Smooth muscle cell (in vitro differentiated cells): ENCODE results near the gene ZNF343. TPM values are rescaled to one million over a fixed set of nuclear protein-coding genes. Genes with fewer than 3 reads are reported as not detected.

ENCODE experiments used
- DNase-seq: peaks from one replicate; lab custom pipeline; 2025; ENCODE audit not compliant: unreplicated experiment; lab: John Stamatoyannopoulos, UW
- H2AFZ ChIP-seq: fragments of 200-600 bp; sonication (generic); 2 replicates; pipeline ENCODE4 v1.6.0; 2016; ENCODE audit warnings: antibody characterized with exemption, low read depth, mild to moderate bottlenecking
- H3F3A ChIP-seq: fragments of 200-600 bp; sonication (generic); 2 replicates; pipeline ENCODE4 v1.6.0; 2017; ENCODE audit warnings: antibody characterized with exemption, low read depth
- H3K27ac ChIP-seq: fragments of 200-600 bp; sonication (generic); 2 replicates; pipeline ENCODE4 v1.5.1; 2016; ENCODE audit warnings: low read depth, mild to moderate bottlenecking
- H3K27me3 ChIP-seq: fragments of 200-600 bp; sonication (generic); 2 replicates; pipeline ENCODE4 v1.6.1; 2016; ENCODE audit warnings: low read depth, mild to moderate bottlenecking
- H3K36me3 ChIP-seq: fragments of 200-600 bp; sonication (generic); 2 replicates; pipeline ENCODE4 v1.5.1; 2016; ENCODE audit warnings: low read depth
- H3K4me1 ChIP-seq: fragments of 200-600 bp; sonication (generic); 2 replicates; pipeline ENCODE4 v1.5.1; 2016; ENCODE audit warnings: low read depth
- H3K4me2 ChIP-seq: fragments of 200-600 bp; sonication (generic); 2 replicates; pipeline ENCODE4 v1.6.0; 2016; ENCODE audit warnings: mild to moderate bottlenecking
- H3K4me3 ChIP-seq: fragments of 200-600 bp; sonication (generic); 2 replicates; pipeline ENCODE4 v1.5.1; 2016; ENCODE audit warnings: mild to moderate bottlenecking
- H3K79me2 ChIP-seq: fragments of 200-600 bp; sonication (generic); 2 replicates; pipeline ENCODE4 v1.6.0; 2016; ENCODE audit warnings: low read depth, mild to moderate bottlenecking
- H3K9ac ChIP-seq: fragments of 200-600 bp; sonication (generic); 2 replicates; pipeline ENCODE4 v1.6.0; 2016; ENCODE audit warnings: low read depth
- H3K9me3 ChIP-seq: fragments of 200-600 bp; sonication (generic); replicated peaks from 2 replicates; pipeline ENCODE4 v1.5.1; 2016; ENCODE audit warnings: low read depth
- H4K20me1 ChIP-seq: fragments of 200-600 bp; sonication (generic); 2 replicates; pipeline ENCODE4 v1.6.0; 2016; ENCODE audit warnings: low read depth
- CTCF ChIP-seq: fragments of 200-600 bp; sonication (generic); IDR thresholded peaks from 2 replicates; pipeline ENCODE4 v1.5.1; 2017; ENCODE audit warnings: borderline replicate concordance, mild to moderate bottlenecking, antibody characterized with exemption; ENCODE audit not compliant: insufficient read depth, poor library complexity, severe bottlenecking
- WGBS: methylation state at CpG from one replicate; pipeline ENCODE4 v1.1.7; 2016; ENCODE audit warnings: low lambda C conversion rate; 5-methylcytosine and 5-hydroxymethylcytosine counted together
- polyA plus RNA-seq: library from polyadenylated mRNA; unstranded; fragments of >200 nt; fragmentation: Nextera tagmentation; extraction: Ambion mirVana; gene quantifications from 2 replicates; pipeline ENCODE4 v1.2.1, GENCODE V29; 2016
- total RNA-seq: library from RNA; depleted of rRNA; stranded (reverse); fragments of >200 nt; gene quantifications from 2 replicates; pipeline ENCODE4 v1.2.3, GENCODE V29; 2014

Gene ZNF343
- total and polyA plus RNA-seq, 2 experiments from 2014 or later: 2.3 to 5.0 TPM

GRCh38 chr20:2544211-2544610, 35.5 kb upstream of the ZNF343 start:
- Histone ChIP-seq H3K27me3 (peaks cover 69% of the 10 kb centered on the region), H3K36me3 (no peaks in the 10 kb centered on the region), H3K27ac (no peak overlapping the region), H3K79me2 (no peaks in the 10 kb centered on the region), H3K4me2 (no peak overlapping the region), H3K4me1 (no peaks in the 10 kb centered on the region), H3K9ac (no peak overlapping the region), H3K9me3 (no peaks in the 10 kb centered on the region), H3K4me3 (no peak overlapping the region), H4K20me1 (no peaks in the 10 kb centered on the region), H2AFZ (no peak overlapping the region), H3F3A (no peaks in the 10 kb centered on the region)
- WGBS: 70% methylated on average over 1 of the region's 1 CpG
- no peak for DNase-seq
- no peak for TF ChIP-seq CTCF

GRCh38 chr20:2542361-2542760, 33.6 kb upstream of the ZNF343 start:
- no peaks in the 10 kb centered on the region for H3K4me1 ChIP-seq
- 91% methylated on average over 4 of the region's 4 CpGs for WGBS
- no peaks in the 10 kb centered on the region for H3K36me3 ChIP-seq
- no peak overlapping the region for H3K9ac ChIP-seq
- no peak overlapping the region for H3K4me2 ChIP-seq
- no peak overlapping the region for H3K27ac ChIP-seq
- H3K27me3 ChIP-seq: peaks cover 68% of the 10 kb centered on the region
- DNase-seq: no peak
- H3K79me2 ChIP-seq: no peaks in the 10 kb centered on the region
- no peaks in the 10 kb centered on the region for H3F3A ChIP-seq
- no peaks in the 10 kb centered on the region for H4K20me1 ChIP-seq
- H3K4me3 ChIP-seq: no peak overlapping the region
- no peak overlapping the region for H2AFZ ChIP-seq
- no peak for TF ChIP-seq CTCF
- H3K9me3 ChIP-seq: no peaks in the 10 kb centered on the region

- H3K27ac ChIP-seq: no peak overlapping the region
- H3K4me3 ChIP-seq: no peak overlapping the region
- H3K9ac ChIP-seq: no peak overlapping the region
- no peak for TF ChIP-seq CTCF
- H3K36me3 ChIP-seq: no peaks in the 10 kb centered on the region
- H2AFZ ChIP-seq: no peak overlapping the region
- H3K27me3 ChIP-seq: peaks cover 65% of the 10 kb centered on the region
- no peaks in the 10 kb centered on the region for H3K4me1 ChIP-seq
- no peaks in the 10 kb centered on the region for H4K20me1 ChIP-seq
- H3K4me2 ChIP-seq: no peak overlapping the region
- no peak for DNase-seq
- H3K79me2 ChIP-seq: no peaks in the 10 kb centered on the region
- WGBS: 80% methylated on average over 2 of the region's 2 CpGs
- H3F3A ChIP-seq: no peaks in the 10 kb centered on the region
- no peaks in the 10 kb centered on the region for H3K9me3 ChIP-seq
Measured at GRCh38 chr20:2541940-2542339, 33.2 kb upstream of the ZNF343 start.

- WGBS: 76% methylated on average over 8 of the region's 8 CpGs
- Histone ChIP-seq H3K36me3 (no peaks in the 10 kb centered on the region), H3K4me1 (peaks cover under 1% of the 10 kb centered on the region), H3F3A (no peaks in the 10 kb centered on the region), H3K27ac (no peak overlapping the region), H3K9ac (no peak overlapping the region), H3K9me3 (no peaks in the 10 kb centered on the region), H3K27me3 (peaks cover 40% of the 10 kb centered on the region), H4K20me1 (no peaks in the 10 kb centered on the region), H3K79me2 (no peaks in the 10 kb centered on the region), H3K4me2 (no peak overlapping the region), H2AFZ (no peak overlapping the region), H3K4me3 (no peak overlapping the region)
- TF ChIP-seq CTCF: no peak
- DNase-seq: no peak
Measured at GRCh38 chr20:2538931-2539720, 30.4 kb upstream of the ZNF343 start.
